SU-DHL-6 (cell line): ENCODE data around the gene OBSCN.

ENCODE experiments used
- EZH2phosphoT487 ChIP-seq: fragments of 200-600 bp; sonication (generic), shearing (Covaris generic); conservative IDR thresholded peaks from 2 replicates; pipeline ENCODE4 v1.6.1; 2018; ENCODE audit warnings: mild to moderate bottlenecking, antibody characterized with exemption, low read length, moderate library complexity, mixed read lengths
- TF ChIP-seq, protein P1 (sequence below): fragments of 200-600 bp; sonication (generic); IDR thresholded peaks from one replicate; pipeline ENCODE4 v1.5.1; 2017; ENCODE audit warnings: antibody characterized with exemption, mild to moderate bottlenecking, low read length, moderate library complexity; ENCODE audit not compliant: insufficient read depth, poor library complexity, severe bottlenecking

DNA sequence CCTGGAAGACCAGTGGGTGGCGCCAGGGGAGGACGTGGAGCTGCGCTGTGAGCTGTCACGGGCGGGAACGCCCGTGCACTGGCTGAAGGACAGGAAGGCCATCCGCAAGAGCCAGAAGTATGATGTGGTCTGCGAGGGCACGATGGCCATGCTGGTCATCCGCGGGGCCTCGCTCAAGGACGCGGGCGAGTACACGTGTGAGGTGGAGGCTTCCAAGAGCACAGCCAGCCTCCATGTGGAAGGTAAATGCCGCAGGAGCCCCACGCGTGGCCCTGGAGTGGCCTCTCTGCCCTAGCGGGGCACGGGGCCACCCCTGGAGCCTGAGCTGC is 75.2 kb downstream of the OBSCN start:
- TF ChIP-seq, protein P1, sequence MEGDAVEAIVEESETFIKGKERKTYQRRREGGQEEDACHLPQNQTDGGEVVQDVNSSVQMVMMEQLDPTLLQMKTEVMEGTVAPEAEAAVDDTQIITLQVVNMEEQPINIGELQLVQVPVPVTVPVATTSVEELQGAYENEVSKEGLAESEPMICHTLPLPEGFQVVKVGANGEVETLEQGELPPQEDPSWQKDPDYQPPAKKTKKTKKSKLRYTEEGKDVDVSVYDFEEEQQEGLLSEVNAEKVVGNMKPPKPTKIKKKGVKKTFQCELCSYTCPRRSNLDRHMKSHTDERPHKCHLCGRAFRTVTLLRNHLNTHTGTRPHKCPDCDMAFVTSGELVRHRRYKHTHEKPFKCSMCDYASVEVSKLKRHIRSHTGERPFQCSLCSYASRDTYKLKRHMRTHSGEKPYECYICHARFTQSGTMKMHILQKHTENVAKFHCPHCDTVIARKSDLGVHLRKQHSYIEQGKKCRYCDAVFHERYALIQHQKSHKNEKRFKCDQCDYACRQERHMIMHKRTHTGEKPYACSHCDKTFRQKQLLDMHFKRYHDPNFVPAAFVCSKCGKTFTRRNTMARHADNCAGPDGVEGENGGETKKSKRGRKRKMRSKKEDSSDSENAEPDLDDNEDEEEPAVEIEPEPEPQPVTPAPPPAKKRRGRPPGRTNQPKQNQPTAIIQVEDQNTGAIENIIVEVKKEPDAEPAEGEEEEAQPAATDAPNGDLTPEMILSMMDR = no peak
- no peak for TF ChIP-seq EZH2phosphoT487
